NCI-H146 treated with DMSO at 0.1 percent for 48 hours (cell line): ENCODE results near the gene FBXL19.

Source experiments
- DNase-seq: peaks from one replicate; lab custom pipeline; 2025; ENCODE audit not compliant: unreplicated experiment; lab: John Stamatoyannopoulos, UW

The FBXL19 gene

GRCh38 chr16:30894540-30895368 is 28.6 kb upstream of the FBXL19 start:
- DNase-seq: no peak

GRCh38 chr16:30895627-30896260 is 27.6 kb upstream of the FBXL19 start:
- no peak for DNase-seq

GRCh38 chr16:30896261-30896888 is 27.0 kb upstream of the FBXL19 start, which contains the start of gene CTF1:
Gene CTF1 (plus strand): TSS chr16:30896614. CDS start chr16:30896644, 30 bp downstream.
- no peak for DNase-seq

- peak; percentile 67 for DNase-seq
These were observed 26.3 kb upstream of the FBXL19 start for GRCh38 chr16:30896889-30897733.

GRCh38 chr16:30899794-30900193 is 23.6 kb upstream of the FBXL19 start:
- no peak for DNase-seq

- DNase-seq: no peak
These were observed 22.8 kb upstream of the FBXL19 start for GRCh38 chr16:30900588-30900987.

GRCh38 chr16:30901201-30902028 is 22.0 kb upstream of the FBXL19 start:
- no peak for DNase-seq

- peak; percentile 71 for DNase-seq
These were observed 21.1 kb upstream of the FBXL19 start for GRCh38 chr16:30902029-30902972.

GRCh38 chr16:30903002-30903401 is 20.4 kb upstream of the FBXL19 start:
- DNase-seq: no peak

- no peak for DNase-seq
These were observed 19.8 kb upstream of the FBXL19 start for GRCh38 chr16:30903596-30903995.

GRCh38 chr16:30904114-30904780 is 19.1 kb upstream of the FBXL19 start:
- DNase-seq: no peak

- DNase-seq: no peak
These were observed 16.3 kb upstream of the FBXL19 start for GRCh38 chr16:30907064-30907463.

GRCh38 chr16:30910427-30911029 is 12.8 kb upstream of the FBXL19 start:
- no peak for DNase-seq

GRCh38 chr16:30912794-30913412 is 10.5 kb upstream of the FBXL19 start:
- DNase-seq: no peak

GRCh38 chr16:30914830-30915229 is 8.5 kb upstream of the FBXL19 start:
- no peak for DNase-seq

GRCh38 chr16:30918614-30919013 is 4.8 kb upstream of the FBXL19 start:
- no peak for DNase-seq

GRCh38 chr16:30920891-30921290 is 2.5 kb upstream of the FBXL19 start:
- DNase-seq: no peak

GRCh38 chr16:30921459-30921747 is 2.0 kb upstream of the FBXL19 start:
- DNase-seq: no peak
